HL-60/S4 (cell line): Measurements from ENCODE around the gene EID3.

Experiments used
- in situ Hi-C: fragments of 300-500 bp; cut with MboI; formaldehyde crosslinking; loops from 2 replicates; pipeline ENCODE4 v1.14.3; 2022; ENCODE audit warnings: low sequenced_read_pairs

Gene EID3

GRCh38 chr12:104353012-104353981, 49.8 kb downstream of the EID3 start:
- in situ Hi-C loops = loop anchor here (25.0 kb wide), 1 partner anchor 141 kb away; the partner anchor contains the start of gene TXNRD1

DNA sequence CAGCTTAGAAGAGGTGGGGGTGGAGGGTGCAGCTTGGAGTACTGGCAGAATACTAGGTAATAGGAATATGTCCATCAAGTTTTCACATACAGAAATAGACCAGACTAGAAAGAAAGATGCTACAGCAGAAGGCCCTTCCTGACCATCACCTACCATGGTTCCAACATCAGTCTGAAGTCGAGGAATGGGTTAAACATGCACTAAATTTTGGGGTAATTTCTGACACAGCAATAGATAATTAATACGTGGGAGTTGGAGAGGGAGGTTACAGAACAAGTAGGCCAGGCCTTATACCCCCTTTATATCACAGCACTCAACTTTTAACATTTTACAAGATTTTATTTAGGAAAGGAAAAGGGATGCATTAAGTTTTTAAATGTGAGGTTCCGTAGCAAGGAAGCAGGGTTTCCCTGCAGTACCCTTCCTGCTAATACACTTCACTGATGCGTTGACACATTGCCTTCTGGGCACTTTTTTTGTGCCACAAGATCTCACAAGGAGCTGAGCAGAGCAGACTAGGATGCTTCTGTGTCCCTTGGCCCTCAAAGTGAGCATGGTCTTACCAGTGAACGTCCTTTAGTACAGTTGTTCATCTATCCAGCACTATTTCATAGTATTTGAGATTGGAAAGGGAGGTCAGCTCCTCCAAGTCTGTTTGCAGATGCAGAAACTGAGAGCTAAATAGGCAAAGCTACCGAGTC, 50.8 kb downstream of the EID3 start:
- in situ Hi-C loops = loop anchor here (25.0 kb wide), 1 partner anchor 142 kb away; the partner anchor contains the start of gene TXNRD1
